ENCODE measurements around the gene SUCLG2. TPM values are rescaled to one million over a fixed set of nuclear protein-coding genes. Genes with fewer than 3 reads are reported as not detected.

The SUCLG2 gene
- total RNA-seq, 1 experiment from 2014 or later, result 22.3 TPM

- Histone ChIP-seq H3K27ac (ENCODE audit: low read length) (no peak overlapping the region), H3K4me1 (ENCODE audit: insufficient read depth, low read length) (no peaks in the 10 kb centered on the region), H3K9me2 (replicated peaks; ENCODE audit: low read length) (no peaks in the 10 kb centered on the region), H3F3A (ENCODE audit: low read length, unreplicated experiment) (no peaks in the 10 kb centered on the region), H3K27me3 (ENCODE audit: low read length) (no peaks in the 10 kb centered on the region), H3K4me2 (ENCODE audit: low read length) (no peak overlapping the region), H3K36me3 (ENCODE audit: low read depth, low read length) (no peaks in the 10 kb centered on the region), H3K9ac (ENCODE audit: low read length) (no peak overlapping the region), H4K20me1 (ENCODE audit: low read length) (no peaks in the 10 kb centered on the region), H3K79me2 (ENCODE audit: low read length) (no peaks in the 10 kb centered on the region), H3K9me3 (ENCODE audit: low read length) (no peaks in the 10 kb centered on the region), H3K4me3 (ENCODE audit: low read length) (no peak overlapping the region), H2AFZ (ENCODE audit: low read length) (no peak overlapping the region)
- ChIA-PET POLR2A (ENCODE audit: unreplicated experiment) (no interaction called here), CTCF (no interaction called here)
- no peak for TF ChIP-seq CTCF (conservative IDR thresholded peaks at IDR 0.05; ENCODE audit: low read depth, low read length)
- no peak for TF ChIP-seq EZH2phosphoT487 (IDR thresholded peaks at IDR 0.05; ENCODE audit: borderline replicate concordance, low read length)
- TF ChIP-seq EZH2 (IDR thresholded peaks at IDR 0.05; ENCODE audit: low read length, unreplicated experiment), result no peak
- intact Hi-C loops (cut with micrococcal nuclease), result loop anchor here (10.0 kb wide), 2 partner anchors 216 to 866 kb away; no protein-coding TSS in a partner anchor
- DNase-seq (no peak), ATAC-seq (no peak)
- BruUV-seq (replicated peaks), result no TSS peak
Measured at GRCh38 chr3:67388738-67389137, 265.7 kb downstream of the SUCLG2 start.

GRCh38 chr3:67386451-67386850, 268.0 kb downstream of the SUCLG2 start:
- no peaks in the 10 kb centered on the region for H4K20me1 ChIP-seq (ENCODE audit: low read length)
- H3K4me3 ChIP-seq (ENCODE audit: low read length), result no peak overlapping the region
- no peaks in the 10 kb centered on the region for H3K27me3 ChIP-seq (ENCODE audit: low read length)
- DNase-seq (no peak), ATAC-seq (no peak)
- intact Hi-C loops (cut with micrococcal nuclease), result loop anchor here (10.0 kb wide), 2 partner anchors 218 to 868 kb away; no protein-coding TSS in a partner anchor
- H2AFZ ChIP-seq (ENCODE audit: low read length), result no peak overlapping the region
- no peaks in the 10 kb centered on the region for H3K9me2 ChIP-seq (replicated peaks; ENCODE audit: low read length)
- H3F3A ChIP-seq (ENCODE audit: low read length, unreplicated experiment), result no peaks in the 10 kb centered on the region
- H3K9ac ChIP-seq (ENCODE audit: low read length), result no peak overlapping the region
- TF ChIP-seq EZH2phosphoT487 (IDR thresholded peaks at IDR 0.05; ENCODE audit: borderline replicate concordance, low read length) (no peak), EZH2 (IDR thresholded peaks at IDR 0.05; ENCODE audit: low read length, unreplicated experiment) (no peak), CTCF (conservative IDR thresholded peaks at IDR 0.05; ENCODE audit: low read depth, low read length) (no peak)
- no peaks in the 10 kb centered on the region for H3K9me3 ChIP-seq (ENCODE audit: low read length)
- H3K36me3 ChIP-seq (ENCODE audit: low read depth, low read length), result no peaks in the 10 kb centered on the region
- POLR2A ChIA-PET (ENCODE audit: unreplicated experiment), result no interaction called here
- H3K27ac ChIP-seq (ENCODE audit: low read length), result no peak overlapping the region
- no peak overlapping the region for H3K4me2 ChIP-seq (ENCODE audit: low read length)
- no peaks in the 10 kb centered on the region for H3K79me2 ChIP-seq (ENCODE audit: low read length)
- no peaks in the 10 kb centered on the region for H3K4me1 ChIP-seq (ENCODE audit: insufficient read depth, low read length)
- CTCF ChIA-PET, result no interaction called here
- BruUV-seq (replicated peaks), result no TSS peak

- H3K9ac ChIP-seq (ENCODE audit: low read length), result no peak overlapping the region
- H3K4me1 ChIP-seq (ENCODE audit: insufficient read depth, low read length), result no peaks in the 10 kb centered on the region
- no peaks in the 10 kb centered on the region for H4K20me1 ChIP-seq (ENCODE audit: low read length)
- H3K36me3 ChIP-seq (ENCODE audit: low read depth, low read length), result no peaks in the 10 kb centered on the region
- CTCF ChIA-PET, result no interaction called here
- H3F3A ChIP-seq (ENCODE audit: low read length, unreplicated experiment), result no peaks in the 10 kb centered on the region
- H2AFZ ChIP-seq (ENCODE audit: low read length), result no peak overlapping the region
- no peak overlapping the region for H3K4me3 ChIP-seq (ENCODE audit: low read length)
- POLR2A ChIA-PET (ENCODE audit: unreplicated experiment), result no interaction called here
- H3K79me2 ChIP-seq (ENCODE audit: low read length), result no peaks in the 10 kb centered on the region
- no peak overlapping the region for H3K27ac ChIP-seq (ENCODE audit: low read length)
- intact Hi-C loops (cut with micrococcal nuclease), result loop anchor here (5.0 to 10.0 kb wide), 4 partner anchors 220 to 870 kb away; no protein-coding TSS in a partner anchor
- BruUV-seq (replicated peaks), result no TSS peak
- ATAC-seq (peak; percentile 71), DNase-seq (peak; percentile 52)
- 0 out of 2 replicates have a peak overlapping the region, but pooled peaks have one; percentile 37 for H3K4me2 ChIP-seq (ENCODE audit: low read length)
- no peaks in the 10 kb centered on the region for H3K9me2 ChIP-seq (replicated peaks; ENCODE audit: low read length)
- no peaks in the 10 kb centered on the region for H3K9me3 ChIP-seq (ENCODE audit: low read length)
- TF ChIP-seq EZH2phosphoT487 (IDR thresholded peaks at IDR 0.05; ENCODE audit: borderline replicate concordance, low read length), result no peak
- peak; percentile 68 for TF ChIP-seq CTCF (conservative IDR thresholded peaks at IDR 0.05; ENCODE audit: low read depth, low read length)
- TF ChIP-seq EZH2 (IDR thresholded peaks at IDR 0.05; ENCODE audit: low read length, unreplicated experiment), result no peak
- no peaks in the 10 kb centered on the region for H3K27me3 ChIP-seq (ENCODE audit: low read length)
Measured at GRCh38 chr3:67384760-67385397, 269.5 kb downstream of the SUCLG2 start.
